ENCODE measurements around the gene NEK6. TPM values are rescaled to one million over a fixed set of nuclear protein-coding genes. Genes with fewer than 3 reads are reported as not detected.

The NEK6 gene
- total RNA-seq, 1 donor from 2014 or later = 137 TPM

DNA sequence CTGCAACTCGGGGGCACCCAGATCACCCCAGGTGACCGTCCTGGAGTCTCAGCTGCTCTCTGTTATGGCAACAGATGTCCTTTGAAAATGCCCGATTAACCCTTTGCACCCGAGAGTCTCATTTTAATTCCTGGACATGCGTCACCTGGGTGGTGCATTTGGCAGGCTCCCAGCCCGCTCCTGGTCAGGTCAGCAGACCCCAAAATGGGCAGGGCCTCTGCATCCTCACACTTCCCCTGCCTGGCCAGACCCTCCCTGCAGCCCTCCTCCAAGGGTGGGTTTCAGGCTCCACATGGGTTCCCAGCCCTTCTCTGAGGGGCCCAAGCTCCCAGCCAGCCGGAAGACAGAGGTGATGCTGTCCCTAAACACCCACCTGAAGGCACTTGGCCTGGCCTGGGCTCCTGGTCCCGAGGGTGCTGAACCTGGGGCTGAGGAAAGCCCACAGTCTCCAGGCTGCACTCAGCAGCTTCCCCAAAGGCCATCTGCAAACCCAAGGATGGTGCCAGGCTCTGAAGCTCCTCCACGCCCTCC, 88.1 kb downstream of the NEK6 start:
- Histone ChIP-seq H3K9me3 (no peaks in the 10 kb centered on the region), H3K4me3 (no peak overlapping the region), H3K27ac (no peak overlapping the region), H3K4me1 (no peaks in the 10 kb centered on the region), H3K27me3 (no peaks in the 10 kb centered on the region), H3K36me3 (peaks cover 60% of the 10 kb centered on the region)
- DNase-seq (peak; percentile 29), ATAC-seq (no peak)
- TF ChIP-seq, protein P1, sequence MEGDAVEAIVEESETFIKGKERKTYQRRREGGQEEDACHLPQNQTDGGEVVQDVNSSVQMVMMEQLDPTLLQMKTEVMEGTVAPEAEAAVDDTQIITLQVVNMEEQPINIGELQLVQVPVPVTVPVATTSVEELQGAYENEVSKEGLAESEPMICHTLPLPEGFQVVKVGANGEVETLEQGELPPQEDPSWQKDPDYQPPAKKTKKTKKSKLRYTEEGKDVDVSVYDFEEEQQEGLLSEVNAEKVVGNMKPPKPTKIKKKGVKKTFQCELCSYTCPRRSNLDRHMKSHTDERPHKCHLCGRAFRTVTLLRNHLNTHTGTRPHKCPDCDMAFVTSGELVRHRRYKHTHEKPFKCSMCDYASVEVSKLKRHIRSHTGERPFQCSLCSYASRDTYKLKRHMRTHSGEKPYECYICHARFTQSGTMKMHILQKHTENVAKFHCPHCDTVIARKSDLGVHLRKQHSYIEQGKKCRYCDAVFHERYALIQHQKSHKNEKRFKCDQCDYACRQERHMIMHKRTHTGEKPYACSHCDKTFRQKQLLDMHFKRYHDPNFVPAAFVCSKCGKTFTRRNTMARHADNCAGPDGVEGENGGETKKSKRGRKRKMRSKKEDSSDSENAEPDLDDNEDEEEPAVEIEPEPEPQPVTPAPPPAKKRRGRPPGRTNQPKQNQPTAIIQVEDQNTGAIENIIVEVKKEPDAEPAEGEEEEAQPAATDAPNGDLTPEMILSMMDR (IDR thresholded peaks at IDR 0.05) = no peak
- intact Hi-C loops (cut with DNase I) = loop anchor here (10.0 kb wide), 1 partner anchor 59 kb away; no protein-coding TSS in a partner anchor

DNA sequence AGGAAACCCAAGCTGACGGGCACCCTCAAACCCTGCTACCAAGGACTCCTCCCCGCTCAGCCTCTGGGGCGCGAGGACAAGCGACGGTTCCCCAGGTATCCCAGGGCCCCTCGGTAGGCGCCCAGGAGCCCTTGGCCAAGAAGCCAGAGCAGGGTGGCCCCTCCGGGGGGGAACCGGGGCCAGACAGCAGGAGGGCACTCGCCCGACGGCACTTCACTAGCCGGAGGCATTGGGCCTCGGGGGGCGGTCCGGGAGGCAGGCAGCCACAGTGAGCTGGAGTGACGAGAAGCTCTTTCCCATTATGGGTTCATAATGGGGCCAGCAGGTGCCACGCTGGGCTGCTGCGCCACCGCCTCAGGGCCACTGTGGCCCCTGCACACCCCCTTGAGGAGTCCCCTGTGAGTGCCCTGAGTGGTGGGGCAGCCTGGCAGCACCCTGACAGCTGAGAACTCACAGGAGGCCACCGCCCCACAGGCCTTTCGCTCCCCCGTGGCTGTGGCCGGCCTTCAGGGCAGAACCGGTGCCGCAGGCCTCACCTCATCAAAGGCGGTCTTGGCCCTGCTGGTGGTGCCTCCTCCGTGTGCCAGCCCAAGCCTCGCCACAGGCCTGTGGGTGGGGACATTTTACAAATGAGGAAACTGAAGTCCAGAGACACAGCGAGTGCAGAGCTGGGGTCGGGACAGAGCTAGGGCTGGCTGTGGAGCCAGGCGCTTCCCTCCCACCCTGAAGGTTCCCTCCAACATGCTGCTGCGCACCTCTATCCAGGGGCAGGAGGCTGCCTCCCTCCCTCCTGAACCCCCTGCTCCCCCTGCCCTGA, 88.8 kb downstream of the NEK6 start:
- Histone ChIP-seq H3K36me3 (peaks cover 66% of the 10 kb centered on the region), H3K4me3 (no peak overlapping the region), H3K27me3 (no peaks in the 10 kb centered on the region), H3K4me1 (no peaks in the 10 kb centered on the region), H3K9me3 (no peaks in the 10 kb centered on the region), H3K27ac (no peak overlapping the region)
- intact Hi-C loops (cut with DNase I) = loop anchor here (10.0 kb wide), 1 partner anchor 58 kb away; no protein-coding TSS in a partner anchor
- TF ChIP-seq, protein P1 (IDR thresholded peaks at IDR 0.05) = no peak
- ATAC-seq = no peak
- peak; percentile 65 for DNase-seq

DNA sequence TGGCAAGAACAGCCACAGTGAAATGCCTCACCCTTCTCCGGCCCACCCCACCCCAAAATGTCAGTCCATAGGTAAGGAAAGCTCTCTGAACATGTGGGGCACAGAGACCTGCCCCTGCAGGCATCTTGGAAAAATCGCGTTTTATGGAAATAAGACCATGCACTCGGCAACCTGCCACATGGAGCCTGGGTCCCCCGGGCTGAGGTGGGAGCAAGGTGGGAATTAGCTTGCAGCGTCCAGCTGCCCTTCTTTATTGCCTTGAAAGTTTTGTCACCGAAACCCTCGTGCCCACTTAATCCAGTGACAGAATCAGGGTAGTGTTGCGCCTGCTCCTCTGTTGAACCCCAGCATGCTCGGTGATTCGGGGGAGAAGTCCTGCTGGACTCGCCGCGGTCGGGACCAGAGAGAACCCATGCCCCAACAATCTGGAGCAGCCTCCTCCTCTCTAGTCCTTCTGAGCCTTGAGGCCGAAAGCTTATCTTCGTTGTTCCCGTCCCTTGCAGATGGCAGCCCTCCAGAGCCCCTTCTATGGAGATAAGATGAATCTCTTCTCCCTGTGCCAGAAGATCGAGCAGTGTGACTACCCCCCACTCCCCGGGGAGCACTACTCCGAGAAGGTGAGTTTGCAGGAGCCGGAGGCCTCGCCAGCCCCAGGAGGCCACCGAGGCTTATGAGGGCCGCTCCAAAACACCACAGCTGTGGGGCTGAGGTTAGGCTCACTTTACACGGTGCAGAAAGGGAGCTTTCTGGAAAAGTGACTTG, 89.6 kb downstream of the NEK6 start:
- intact Hi-C loops (cut with DNase I) = loop anchor here (10.0 kb wide), 1 partner anchor 57 kb away; no protein-coding TSS in a partner anchor
- Histone ChIP-seq H3K9me3 (no peaks in the 10 kb centered on the region), H3K4me1 (no peaks in the 10 kb centered on the region), H3K27ac (no peak overlapping the region), H3K27me3 (no peaks in the 10 kb centered on the region), H3K4me3 (no peak overlapping the region), H3K36me3 (peaks cover 74% of the 10 kb centered on the region)
- TF ChIP-seq, protein P1 (IDR thresholded peaks at IDR 0.05) = no peak
- no peak for ATAC-seq
- DNase-seq = no peak

DNA sequence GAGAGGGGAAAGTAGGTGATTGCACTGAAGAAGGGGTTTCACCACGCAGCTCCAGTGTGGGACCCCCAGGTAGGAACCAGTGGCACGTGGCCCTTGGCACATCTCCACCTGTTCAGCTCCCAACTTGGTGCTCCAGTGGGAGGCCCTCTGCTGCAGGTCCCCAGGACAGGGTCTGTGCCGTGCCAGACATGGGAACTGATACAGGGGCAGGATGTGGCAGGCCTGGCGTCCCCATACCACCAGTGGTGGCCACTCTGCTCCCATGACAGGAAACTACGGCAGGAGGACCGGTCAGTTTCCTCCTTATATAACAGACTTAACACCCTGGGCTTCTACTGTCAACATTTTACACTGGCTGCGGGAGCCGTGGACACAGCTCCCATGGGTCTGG, 90.2 kb downstream of the NEK6 start:
- no peak for ATAC-seq
- intact Hi-C loops (cut with DNase I) = loop anchor here (10.0 kb wide), 1 partner anchor 57 kb away; no protein-coding TSS in a partner anchor
- peaks cover 80% of the 10 kb centered on the region for H3K36me3 ChIP-seq

DNA sequence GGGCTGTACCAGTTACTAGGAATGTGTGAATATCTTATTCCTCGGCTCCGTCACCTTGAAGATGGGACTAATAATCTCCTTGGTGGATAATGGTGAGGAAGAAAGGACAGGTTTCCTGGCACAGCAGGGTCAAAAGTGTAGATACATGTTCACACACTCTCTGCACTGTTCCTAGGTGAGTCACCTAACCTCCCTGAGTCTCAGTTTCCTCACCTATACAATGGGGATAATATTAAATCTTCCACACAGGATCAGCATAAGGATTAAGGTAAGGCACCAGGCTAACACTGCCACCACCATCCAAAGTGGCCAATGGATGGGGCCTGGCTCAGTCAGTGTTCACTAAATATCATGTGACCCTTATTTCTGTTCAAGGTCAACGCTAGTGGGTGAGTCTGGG, 90.6 kb downstream of the NEK6 start:
- Histone ChIP-seq H3K4me3 (no peak overlapping the region), H3K27me3 (no peaks in the 10 kb centered on the region), H3K36me3 (peaks cover 84% of the 10 kb centered on the region), H3K27ac (no peak overlapping the region), H3K9me3 (no peaks in the 10 kb centered on the region), H3K4me1 (no peaks in the 10 kb centered on the region)
- ATAC-seq (no peak), DNase-seq (no peak)
- intact Hi-C loops (cut with DNase I) = loop anchor here (10.0 kb wide), 1 partner anchor 56 kb away; no protein-coding TSS in a partner anchor
- TF ChIP-seq, protein P1 (IDR thresholded peaks at IDR 0.05) = no peak

More for the DNA sequence above, 90.2 kb downstream of the NEK6 start:
- H3K27me3 ChIP-seq = no peaks in the 10 kb centered on the region
- TF ChIP-seq, protein P1 (IDR thresholded peaks at IDR 0.05) = no peak
- DNase-seq = peak; percentile 52
- H3K4me1 ChIP-seq = no peaks in the 10 kb centered on the region
- no peaks in the 10 kb centered on the region for H3K9me3 ChIP-seq
- H3K4me3 ChIP-seq = no peak overlapping the region
- H3K27ac ChIP-seq = no peak overlapping the region
